C4-2B (cell line): Measurements from ENCODE around the gene NFATC4.
"Not testable (repeated sequence)": the region's sequence is repeated elsewhere in the genome, so short reads cannot be mapped to it uniquely, and the experiment has no call there.

Experiments
- H3K27ac ChIP-seq: fragments of 450-650 bp; 2 replicates; pipeline ENCODE4 v1.5.1; 2017
- ZFX ChIP-seq: fragments of 450-650 bp; IDR thresholded peaks from 2 replicates; pipeline ENCODE4 v1.6.1; 2017
- TF ChIP-seq, protein P1 (sequence below): fragments of 450-650 bp; conservative IDR thresholded peaks from 2 replicates; pipeline ENCODE4 v1.5.1; 2017; ENCODE audit warnings: mild to moderate bottlenecking

The NFATC4 gene

DNA sequence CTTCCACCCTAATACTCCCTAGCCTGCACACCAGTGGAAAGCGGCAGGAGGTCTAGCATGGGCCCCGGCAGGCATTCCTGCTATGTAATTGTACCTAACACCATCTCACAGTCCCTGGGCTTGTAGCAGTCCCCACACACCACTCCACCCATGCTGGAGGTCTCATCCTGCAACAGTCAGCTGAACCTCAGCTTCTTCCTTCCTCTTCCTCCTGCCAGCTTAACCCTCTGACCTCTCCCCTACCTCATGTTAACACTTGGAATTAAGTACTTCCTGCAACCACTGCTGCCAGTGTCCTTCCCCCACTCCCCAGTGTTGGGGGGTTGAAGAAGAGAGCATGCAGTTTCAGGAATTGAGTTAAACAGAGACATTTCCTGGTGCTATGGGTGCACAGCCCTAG lies 40.7 kb upstream of the NFATC4 start:
- H3K27ac ChIP-seq = no peak overlapping the region
- TF ChIP-seq ZFX = no peak
- TF ChIP-seq, protein P1, sequence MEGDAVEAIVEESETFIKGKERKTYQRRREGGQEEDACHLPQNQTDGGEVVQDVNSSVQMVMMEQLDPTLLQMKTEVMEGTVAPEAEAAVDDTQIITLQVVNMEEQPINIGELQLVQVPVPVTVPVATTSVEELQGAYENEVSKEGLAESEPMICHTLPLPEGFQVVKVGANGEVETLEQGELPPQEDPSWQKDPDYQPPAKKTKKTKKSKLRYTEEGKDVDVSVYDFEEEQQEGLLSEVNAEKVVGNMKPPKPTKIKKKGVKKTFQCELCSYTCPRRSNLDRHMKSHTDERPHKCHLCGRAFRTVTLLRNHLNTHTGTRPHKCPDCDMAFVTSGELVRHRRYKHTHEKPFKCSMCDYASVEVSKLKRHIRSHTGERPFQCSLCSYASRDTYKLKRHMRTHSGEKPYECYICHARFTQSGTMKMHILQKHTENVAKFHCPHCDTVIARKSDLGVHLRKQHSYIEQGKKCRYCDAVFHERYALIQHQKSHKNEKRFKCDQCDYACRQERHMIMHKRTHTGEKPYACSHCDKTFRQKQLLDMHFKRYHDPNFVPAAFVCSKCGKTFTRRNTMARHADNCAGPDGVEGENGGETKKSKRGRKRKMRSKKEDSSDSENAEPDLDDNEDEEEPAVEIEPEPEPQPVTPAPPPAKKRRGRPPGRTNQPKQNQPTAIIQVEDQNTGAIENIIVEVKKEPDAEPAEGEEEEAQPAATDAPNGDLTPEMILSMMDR = no peak

DNA sequence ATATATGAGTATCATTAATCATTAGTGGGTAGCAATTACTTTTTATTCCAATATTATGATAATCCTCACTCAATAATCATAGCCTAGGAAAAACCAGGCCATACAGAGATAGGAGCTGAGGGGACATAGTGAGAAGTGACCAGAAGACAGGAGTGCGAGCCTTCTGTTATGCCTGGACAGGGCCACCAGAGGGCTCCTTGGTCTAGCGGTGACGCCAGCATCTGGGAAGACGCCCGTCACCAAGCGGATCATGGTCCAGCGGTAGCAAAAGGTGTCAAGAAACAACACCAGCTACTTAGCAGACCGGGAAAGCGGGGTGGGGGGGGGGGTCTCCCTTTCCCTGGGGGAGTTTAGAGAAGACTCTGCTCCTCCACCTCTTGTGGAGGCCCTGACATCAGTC lies 40.1 kb upstream of the NFATC4 start:
- TF ChIP-seq, protein P1 = peak; percentile 75
- H3K27ac ChIP-seq = not testable (repeated sequence)

DNA sequence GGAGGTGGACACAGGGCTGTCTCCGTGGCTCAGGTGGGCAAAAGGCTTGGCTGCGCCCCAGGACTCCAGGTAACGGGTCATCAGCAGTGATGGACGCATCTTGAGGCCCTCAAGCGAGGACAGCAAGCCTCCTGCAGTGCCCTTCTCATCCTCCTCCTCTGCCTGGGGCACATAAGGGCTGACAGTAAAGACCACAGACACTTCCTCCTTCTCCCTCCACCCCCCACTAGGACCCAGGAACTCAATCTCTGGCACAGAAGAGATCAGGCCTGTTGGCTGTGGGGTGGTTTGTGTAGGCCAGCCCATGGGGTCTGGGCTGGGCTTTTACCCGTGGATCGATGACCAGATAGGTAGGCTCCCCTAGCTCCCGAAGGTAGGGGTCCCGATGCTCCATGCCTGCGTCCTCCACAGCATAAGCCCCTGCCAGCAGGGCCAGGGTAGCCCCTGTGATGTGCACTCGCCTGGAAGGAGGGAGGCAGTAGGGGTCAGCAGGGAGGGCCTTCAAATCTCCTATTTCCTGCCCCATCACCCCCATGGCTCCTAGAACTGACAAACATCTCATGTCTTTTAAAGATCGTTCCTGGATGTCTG lies 38.8 kb upstream of the NFATC4 start:
- TF ChIP-seq, protein P1 = no peak
- no peak for TF ChIP-seq ZFX
- H3K27ac ChIP-seq = no peak overlapping the region

DNA sequence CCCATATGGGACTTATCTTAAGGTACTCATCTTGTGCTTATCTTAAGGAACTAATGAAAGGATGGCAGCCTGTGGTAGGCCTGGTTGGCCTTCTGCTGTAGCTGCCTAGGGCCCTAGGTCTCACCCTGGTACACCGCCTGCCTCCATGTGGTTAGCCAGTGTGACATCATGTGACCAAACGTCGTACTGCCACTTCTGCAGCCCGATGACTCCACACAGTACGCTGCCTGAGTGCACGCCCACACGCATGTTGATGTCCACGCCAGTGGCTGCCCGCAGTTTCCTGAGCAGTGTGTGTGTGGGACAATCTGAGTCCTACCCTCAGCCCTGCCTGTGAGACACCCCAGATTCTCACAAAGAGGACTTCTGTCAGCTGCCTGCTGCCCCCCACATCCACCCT lies 38.2 kb upstream of the NFATC4 start:
- TF ChIP-seq ZFX = no peak
- TF ChIP-seq, protein P1 = no peak
- H3K27ac ChIP-seq = no peak overlapping the region

DNA sequence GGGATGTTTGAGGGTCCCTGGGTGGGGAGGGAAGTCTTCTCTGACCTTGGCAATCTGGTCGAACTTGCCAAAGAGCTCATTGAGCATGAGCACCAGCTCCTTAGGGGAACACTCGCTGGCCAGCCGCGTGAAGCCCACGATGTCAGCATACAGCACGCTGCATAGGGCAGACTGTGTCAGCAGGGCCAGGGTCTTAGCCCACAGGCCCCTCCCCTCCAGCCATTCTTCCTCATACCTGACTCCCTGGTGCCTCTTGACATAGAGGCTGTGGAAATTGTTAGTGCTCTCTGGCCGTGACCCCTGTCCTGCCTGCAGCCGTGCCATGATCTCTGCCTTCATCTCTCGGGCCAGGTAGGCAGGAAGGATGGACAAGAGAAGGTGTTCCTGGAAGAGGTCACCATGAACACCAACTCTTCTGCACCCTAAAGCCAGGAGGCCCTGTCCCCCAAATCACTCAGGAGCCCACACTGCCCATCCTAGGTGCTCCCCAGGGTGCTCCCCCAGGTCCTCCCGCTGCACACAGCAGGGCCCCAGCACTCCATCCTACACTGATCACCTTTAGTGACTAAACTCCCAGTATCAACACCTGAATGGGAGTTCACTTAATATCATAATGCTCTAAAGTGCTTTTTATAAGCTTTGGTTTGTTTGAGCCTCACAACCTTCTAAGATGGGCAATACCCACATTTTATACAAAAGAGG lies 36.9 kb upstream of the NFATC4 start:
- TF ChIP-seq, protein P1 = no peak
- no peak for TF ChIP-seq ZFX
- no peak overlapping the region for H3K27ac ChIP-seq

DNA sequence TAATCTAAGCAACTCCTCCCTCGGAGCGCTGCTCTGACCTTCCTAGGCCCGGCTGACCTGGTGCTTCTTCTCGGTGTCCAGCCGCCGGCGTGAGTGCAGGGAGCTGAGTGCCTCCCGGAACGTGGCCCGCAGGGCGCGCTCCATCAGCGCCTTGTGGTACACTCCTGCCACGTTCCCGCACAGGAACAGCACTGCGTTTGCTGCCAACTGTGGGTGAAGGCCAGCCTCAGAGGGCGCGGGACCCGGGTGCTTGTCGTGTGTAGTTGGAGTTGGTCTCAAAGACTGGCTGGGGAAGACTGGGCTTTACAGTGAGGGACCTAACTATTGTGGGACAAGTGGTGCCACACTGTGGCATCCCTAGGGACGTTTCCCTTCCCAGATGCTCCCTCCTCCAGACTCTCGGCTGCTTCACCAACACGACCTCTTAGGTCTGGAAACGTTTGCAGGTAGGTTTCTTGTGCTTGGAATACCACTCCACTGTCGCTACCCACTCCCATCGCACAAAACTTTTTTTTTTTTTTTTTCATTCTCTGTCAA lies 36.2 kb upstream of the NFATC4 start:
- TF ChIP-seq, protein P1 = no peak
- no peak for TF ChIP-seq ZFX
- H3K27ac ChIP-seq = no peak overlapping the region

DNA sequence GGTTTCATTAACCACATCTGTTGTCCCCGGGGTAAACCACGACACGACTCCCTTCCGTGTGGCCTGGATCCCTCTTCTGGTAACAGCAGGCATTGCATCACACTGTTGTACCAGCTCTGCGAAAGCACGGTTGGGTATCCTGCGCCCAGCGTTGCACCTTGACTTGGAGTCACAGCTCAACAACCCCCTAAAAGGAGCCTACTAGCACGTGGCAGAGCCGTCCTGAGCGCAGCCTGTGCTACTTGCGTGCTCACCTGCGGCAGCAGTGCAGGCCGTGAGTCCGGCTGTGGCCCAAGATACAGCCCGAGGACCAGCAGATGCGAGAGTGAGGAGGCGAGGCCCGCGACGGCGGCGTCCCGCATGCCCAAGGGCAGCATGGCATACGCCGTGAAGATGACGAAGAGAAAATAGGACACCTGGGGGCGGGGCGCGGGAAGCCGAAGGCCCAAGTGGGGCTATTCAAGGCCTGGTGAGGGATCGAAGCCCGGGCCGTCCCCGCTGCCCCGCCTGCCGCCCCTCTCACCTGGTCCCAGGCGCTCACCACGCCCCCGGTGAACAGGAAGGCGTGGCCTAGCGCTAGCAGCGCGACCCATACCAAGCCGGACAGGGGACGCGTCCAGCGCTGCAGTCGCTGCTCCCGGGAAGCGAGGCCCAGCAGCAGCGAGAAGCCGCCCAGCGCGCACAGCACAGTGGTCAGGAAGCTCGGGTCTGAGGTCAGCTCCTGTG lies 35.6 kb upstream of the NFATC4 start:
- no peak overlapping the region for H3K27ac ChIP-seq
- no peak for TF ChIP-seq ZFX
- TF ChIP-seq, protein P1 = peak; percentile 72
